Right hindlimb (tissue), 1 donor: ENCODE results near the gene AGXT2.
"Not testable (repeated sequence)": the region's sequence is repeated elsewhere in the genome, so short reads cannot be mapped to it uniquely, and the experiment has no call there.

Source experiments
- DNase-seq: peaks from one replicate; pipeline ENCODE4 v3.0.0-alpha.2; 2018

The AGXT2 gene

GRCh38 chr5:35050541-35051126, 2.9 kb upstream of the AGXT2 start:
- DNase-seq = no peak

DNA sequence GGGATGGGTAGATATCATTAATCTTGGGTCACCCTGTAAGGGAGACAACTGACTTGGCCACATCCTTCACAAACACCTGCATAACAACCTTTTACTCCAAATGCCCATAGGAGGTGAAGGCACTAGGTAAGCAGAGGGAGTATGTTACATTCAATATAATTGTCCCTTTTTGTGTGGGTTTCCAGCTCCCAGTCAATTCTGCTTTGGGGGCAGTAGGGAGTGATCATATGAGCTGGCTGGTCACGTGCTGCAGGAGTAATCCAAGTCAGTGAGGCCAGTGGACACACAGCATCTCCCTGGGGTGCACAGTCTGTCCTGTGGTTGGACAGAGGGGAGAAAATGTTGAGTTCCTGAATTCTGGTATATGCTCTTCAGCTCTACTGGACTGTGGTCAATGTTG, 1.2 kb upstream of the AGXT2 start:
- DNase-seq = no peak

DNA sequence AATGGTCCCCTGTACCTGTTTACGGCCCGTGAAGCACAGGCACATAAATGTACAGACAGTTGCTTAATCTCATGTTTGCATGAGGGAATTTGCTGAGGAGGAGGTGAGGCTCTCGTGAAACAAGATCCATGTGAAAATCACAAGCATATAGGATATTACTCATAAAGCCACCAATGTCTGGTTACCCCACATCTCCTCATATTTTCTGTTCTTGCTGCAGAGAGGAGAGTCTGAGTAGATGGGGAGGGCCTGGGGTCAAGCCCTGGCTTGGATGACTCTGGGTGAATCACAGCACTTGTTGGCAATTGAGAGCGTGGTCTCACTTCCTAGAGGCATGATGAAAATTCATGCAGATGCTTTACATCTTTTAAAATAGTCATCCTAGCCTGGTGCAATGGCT, 975 bp downstream of the AGXT2 start:
- no peak for DNase-seq

DNA sequence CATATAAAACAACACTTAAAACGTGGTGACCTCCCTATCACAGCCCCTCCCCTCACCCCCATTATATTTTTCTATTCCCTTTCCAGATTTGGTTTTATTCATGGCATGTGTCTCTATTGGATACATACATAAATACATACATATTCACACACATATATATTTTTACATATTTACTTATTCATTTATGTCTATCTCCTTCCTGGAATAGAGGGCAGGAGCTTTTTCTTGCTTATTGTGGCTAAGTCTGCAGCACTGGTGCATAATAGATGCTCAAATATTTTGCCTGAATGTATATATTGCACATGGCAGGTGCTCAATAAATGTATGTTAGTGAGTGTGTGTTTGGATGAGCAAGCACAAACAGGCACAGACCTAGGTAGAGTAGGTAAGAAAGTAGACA, 2.5 kb downstream of the AGXT2 start:
- DNase-seq = no peak

GRCh38 chr5:35044649-35045048, 3.1 kb downstream of the AGXT2 start:
- no peak for DNase-seq

DNA sequence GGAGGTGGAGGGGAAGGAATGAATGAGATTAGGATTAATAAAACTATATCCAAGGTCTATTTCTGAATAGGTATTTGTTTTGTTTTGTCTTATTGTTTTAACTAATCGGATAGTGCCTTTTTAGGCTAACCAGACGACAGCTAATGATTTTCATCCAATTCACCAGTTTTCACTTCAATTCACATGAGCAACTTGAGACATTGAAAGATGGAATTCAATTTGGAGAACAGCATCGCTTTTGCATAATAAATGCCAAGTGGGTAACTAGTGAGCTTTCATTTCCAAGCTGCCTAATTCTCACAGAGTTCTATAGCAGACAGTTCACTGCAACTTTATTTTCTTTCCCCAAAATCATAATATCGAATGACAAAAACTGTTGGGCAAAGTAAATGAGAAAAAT, 5.0 kb downstream of the AGXT2 start:
- no peak for DNase-seq

GRCh38 chr5:35041261-35041660, 6.5 kb downstream of the AGXT2 start:
- peak; percentile 59 for DNase-seq

DNA sequence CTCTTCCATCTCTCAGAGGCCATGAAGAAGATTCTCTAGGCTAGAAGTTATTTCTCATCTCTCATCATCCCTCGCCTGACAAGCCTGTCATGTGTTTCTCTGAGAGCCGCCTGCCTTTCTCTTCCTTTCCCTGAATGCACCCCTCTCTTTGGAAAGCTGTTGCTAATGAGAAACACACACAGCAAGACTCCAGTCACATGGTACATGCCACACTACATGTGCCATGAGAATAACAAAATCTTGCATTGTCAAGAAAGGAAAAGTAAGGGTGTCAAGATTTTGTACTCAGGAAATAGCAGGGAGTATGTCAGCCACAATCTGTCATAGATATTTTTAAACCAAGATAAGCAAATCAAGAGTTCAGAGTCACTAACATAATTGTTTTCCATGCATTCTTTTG, 8.9 kb downstream of the AGXT2 start:
- no peak for DNase-seq

DNA sequence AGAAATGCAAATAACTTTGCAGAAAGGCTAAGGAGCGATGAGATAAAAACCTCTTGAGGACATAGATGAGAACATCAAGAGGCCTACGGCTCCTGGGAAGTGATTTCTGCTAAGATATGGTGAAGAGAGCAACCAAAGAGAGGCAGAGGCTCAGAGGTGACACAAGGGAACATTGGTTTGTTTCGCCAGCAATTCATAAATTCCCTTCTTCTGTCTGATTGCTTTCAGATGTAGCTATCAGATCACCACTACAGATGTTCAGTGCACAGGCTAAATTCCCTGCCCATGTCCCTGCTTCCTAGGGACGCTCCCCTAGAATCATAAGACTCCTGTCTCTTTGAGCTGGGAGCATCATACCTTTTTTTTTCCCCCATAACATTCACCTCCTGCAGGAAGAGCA, 11.2 kb downstream of the AGXT2 start:
- no peak for DNase-seq

DNA sequence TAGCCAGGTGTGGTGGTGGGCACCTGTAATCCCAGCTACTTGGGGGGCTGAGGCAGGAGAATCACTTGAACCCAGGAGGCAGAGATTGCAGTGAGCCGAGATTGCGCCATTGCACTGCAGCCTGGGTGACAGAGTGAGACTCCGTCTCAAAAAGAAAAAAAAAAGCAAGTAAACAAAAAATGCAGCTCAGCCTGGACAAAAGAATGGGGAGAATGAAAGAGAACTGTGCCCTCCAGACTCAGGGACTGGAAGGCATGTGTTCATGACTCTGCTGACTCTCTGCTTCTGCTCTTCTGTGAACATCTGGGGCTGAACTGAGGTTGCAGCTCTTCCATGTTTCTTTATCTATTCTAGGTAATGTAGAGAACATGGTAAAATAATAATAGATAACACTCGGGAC, 11.8 kb downstream of the AGXT2 start:
- not testable (repeated sequence) for DNase-seq

GRCh38 chr5:35035271-35035670, 12.5 kb downstream of the AGXT2 start:
- no peak for DNase-seq

GRCh38 chr5:35032356-35032755, 15.4 kb downstream of the AGXT2 start:
- DNase-seq = no peak

GRCh38 chr5:35031276-35031675, 16.5 kb downstream of the AGXT2 start:
- no peak for DNase-seq

DNA sequence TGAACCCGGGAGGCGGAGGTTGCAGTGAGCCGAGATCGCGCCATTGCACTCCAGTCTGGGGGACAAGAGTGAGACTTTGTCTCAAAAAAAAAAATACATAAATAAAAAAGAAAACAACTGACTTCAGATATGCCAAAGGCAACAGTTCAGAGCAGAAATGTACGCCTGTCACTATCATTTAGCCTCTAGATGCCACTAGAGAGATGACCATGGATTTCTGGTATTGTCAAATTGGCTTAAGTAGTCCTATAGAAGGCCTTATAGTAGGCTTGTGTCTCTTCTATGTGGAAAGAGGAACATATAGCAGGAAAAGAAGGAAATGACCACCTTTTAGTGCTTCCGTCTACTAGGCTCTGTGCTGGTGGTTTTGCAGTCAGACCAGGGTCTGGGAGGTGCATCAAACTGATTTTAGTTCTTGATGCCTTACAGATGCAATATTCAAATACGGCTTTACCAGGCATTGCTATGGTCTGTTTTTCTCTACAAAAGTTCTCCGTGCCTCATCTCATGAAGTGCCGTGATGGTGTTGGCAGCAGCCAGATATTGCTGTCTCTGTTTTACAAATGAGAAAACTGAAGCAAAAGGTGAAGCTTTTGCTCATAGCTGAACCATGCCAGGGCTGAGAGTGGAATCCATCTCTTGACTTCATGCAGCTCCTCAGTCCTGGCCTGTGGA, 17.2 kb downstream of the AGXT2 start:
- peak; percentile 31 for DNase-seq

GRCh38 chr5:35029333-35029732, 18.4 kb downstream of the AGXT2 start:
- DNase-seq = no peak

DNA sequence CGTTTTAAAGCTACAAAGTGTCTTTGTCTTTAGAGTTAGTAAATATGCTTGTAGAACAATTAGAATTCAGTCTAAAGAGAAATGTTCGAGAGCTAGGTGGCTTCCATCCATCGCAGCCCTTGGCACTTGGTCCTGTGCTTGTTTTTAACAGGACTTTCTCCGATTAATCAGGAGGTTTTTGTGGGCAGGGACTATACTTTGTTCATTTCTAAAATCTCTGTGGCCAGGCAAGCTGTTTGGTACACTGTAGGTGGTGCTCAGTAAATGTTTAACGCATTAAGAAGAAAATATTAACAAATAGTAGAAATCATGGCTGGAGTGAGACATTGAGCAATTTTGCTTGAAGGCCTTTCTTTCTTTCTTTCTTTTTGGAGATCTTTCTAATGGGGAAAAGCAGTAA, 20.8 kb downstream of the AGXT2 start:
- DNase-seq = no peak

GRCh38 chr5:35026280-35026840, 21.4 kb downstream of the AGXT2 start:
- no peak for DNase-seq

DNA sequence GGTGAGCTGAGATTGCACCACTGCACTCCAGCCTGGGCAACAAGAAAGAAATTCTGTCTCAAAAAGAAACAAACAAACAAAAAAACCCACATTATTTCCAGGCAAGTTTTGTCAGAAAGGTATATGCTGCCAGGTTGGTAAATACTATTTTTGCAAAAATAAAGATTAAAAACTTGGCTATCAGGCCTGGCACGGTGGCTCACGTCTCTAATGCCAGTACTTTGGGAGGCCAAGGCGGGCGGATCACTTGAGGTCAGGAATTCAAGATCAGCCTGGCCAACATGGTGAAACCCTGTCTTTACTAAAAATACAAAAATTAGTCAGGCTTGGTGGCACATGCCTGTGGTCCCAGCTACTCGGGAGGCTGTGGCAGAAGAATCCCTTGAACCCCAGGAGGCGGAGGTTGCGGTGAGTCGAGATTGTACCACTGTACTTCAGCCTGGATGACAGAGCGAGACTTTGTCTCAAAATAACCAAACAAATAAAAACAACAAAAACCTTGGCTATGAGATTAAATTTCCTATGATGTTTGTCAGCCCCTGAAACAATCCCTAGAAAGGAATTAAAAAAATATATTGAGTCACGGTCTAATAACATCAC, 22.7 kb downstream of the AGXT2 start:
- no peak for DNase-seq

GRCh38 chr5:35023391-35024178, 24.2 kb downstream of the AGXT2 start:
- DNase-seq = no peak

DNA sequence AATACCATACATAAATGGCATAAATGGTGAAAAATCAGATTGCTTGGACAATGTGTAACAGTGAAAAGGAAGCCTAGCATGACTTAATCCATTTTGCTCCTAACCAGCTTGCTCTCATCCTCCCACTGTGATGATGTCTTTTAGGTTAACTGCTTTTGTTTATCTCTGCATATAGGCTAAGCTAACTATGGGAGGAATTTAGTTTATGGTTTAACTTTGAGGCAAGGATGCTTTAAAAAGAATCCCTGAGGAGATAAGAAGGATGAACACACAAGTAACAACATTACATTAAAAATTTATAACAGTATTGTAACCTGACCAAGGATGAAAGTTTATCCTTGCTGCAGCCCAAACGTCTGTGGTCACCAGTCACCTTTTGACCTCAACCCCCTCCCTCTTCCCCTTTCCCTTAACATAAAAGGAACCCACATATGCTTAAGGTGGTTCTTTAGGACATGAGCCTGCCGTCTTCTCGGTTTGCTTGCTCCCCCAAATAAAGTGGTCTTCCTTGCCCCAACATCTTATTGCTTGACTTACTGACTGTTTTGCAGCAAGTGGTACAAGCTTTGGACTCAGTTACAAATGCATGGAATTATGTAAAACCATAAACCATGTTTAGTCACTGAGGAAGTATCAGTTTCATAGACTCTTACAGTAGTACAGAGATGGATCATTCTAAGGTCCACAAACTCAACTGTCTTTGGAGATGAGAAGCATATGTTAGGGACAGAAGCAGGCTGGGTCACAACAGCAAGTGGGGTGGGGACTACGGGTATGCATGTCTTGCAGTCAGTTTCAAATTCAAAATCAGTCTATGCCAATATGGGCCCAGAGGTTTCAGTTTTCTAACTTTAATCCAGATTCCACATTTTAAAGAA, 31.3 kb downstream of the AGXT2 start:
- DNase-seq = no peak

- no peak for DNase-seq
Observed at GRCh38 chr5:35015063-35015462, 32.7 kb downstream of the AGXT2 start.

- no peak for DNase-seq
Observed at GRCh38 chr5:35012796-35013195, 35.0 kb downstream of the AGXT2 start.
